ENCODE measurements around the gene AQP4. TPM values are rescaled to one million over a fixed set of nuclear protein-coding genes. Genes with fewer than 3 reads are reported as not detected.

AQP4 gene
- total and polyA plus RNA-seq, 2 experiments from 2014 or later: 4.9 to 12.8 TPM

DNA sequence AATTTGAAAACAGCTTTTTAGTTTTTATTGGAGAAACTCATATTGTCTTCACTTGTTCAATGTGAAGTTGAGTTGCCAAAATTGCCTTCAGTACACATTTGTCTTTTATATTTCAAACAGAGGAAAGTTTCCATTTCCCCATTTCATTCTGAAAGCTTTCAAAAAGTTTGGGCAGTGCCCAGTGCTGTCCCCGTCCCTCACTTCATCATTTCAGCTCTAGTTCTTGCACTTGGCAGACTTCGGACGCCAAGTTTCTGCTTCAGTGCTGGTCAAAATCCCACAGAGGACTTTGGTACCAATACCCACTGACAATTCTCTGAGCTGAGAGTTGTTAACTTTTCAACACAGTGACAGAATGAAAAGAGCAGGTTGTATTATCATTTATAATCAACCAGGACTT, 43.4 kb upstream of the AQP4 start:
- Histone ChIP-seq H3K4me1 (ENCODE audit: insufficient read depth) (no peaks in the 10 kb centered on the region), H3K4me3 (no peak overlapping the region), H2AFZ (no peak overlapping the region), H3K27ac (no peak overlapping the region), H3K4me2 (no peak overlapping the region), H3K27me3 (no peaks in the 10 kb centered on the region), H3K9me2 (replicated peaks; ENCODE audit: insufficient read depth) (no peaks in the 10 kb centered on the region), H3K36me3 (replicated peaks; ENCODE audit: insufficient read depth, low read depth) (no peaks in the 10 kb centered on the region), H3K79me2 (no peaks in the 10 kb centered on the region), H4K20me1 (ENCODE audit: insufficient read depth, poor library complexity, severe bottlenecking) (no peaks in the 10 kb centered on the region), H3K9me3 (ENCODE audit: low read depth) (no peaks in the 10 kb centered on the region)
- TF ChIP-seq EZH2 (IDR thresholded peaks at IDR 0.05; ENCODE audit: borderline replicate concordance) (no peak), EZH2phosphoT487 (IDR thresholded peaks at IDR 0.05; ENCODE audit: low read depth, severe bottlenecking, unreplicated experiment) (no peak)
- TF ChIP-seq, protein P1, sequence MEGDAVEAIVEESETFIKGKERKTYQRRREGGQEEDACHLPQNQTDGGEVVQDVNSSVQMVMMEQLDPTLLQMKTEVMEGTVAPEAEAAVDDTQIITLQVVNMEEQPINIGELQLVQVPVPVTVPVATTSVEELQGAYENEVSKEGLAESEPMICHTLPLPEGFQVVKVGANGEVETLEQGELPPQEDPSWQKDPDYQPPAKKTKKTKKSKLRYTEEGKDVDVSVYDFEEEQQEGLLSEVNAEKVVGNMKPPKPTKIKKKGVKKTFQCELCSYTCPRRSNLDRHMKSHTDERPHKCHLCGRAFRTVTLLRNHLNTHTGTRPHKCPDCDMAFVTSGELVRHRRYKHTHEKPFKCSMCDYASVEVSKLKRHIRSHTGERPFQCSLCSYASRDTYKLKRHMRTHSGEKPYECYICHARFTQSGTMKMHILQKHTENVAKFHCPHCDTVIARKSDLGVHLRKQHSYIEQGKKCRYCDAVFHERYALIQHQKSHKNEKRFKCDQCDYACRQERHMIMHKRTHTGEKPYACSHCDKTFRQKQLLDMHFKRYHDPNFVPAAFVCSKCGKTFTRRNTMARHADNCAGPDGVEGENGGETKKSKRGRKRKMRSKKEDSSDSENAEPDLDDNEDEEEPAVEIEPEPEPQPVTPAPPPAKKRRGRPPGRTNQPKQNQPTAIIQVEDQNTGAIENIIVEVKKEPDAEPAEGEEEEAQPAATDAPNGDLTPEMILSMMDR (IDR thresholded peaks at IDR 0.05; ENCODE audit: poor library complexity): no peak
- 65% methylated on average over 3 of the region's 3 CpGs for WGBS (ENCODE audit: low lambda C conversion rate, missing lambda C conversion rate)
- no peak for DNase-seq (ENCODE audit: low spot score)

DNA sequence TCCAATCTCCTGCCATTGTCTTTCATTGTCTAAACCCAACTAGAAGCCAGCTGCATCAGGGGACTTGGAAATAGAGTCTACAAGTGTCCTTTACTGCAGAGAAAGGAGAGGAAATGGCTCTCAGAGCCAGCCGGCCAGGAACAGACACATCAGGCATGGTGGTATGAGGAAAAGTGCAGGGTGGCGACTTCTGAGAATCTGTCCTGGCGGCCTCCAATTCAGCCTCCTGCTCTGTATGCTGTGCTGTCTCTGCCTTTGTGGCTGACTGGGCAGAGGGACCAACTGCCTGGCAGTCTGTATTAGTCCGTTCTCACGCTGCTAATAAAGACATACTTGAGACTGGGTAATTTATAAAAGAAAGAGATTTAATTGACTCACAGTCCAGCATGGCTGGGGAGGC, 36.8 kb upstream of the AQP4 start:
- no peak overlapping the region for H3K4me2 ChIP-seq
- TF ChIP-seq EZH2 (IDR thresholded peaks at IDR 0.05; ENCODE audit: borderline replicate concordance) (no peak), EZH2phosphoT487 (IDR thresholded peaks at IDR 0.05; ENCODE audit: low read depth, severe bottlenecking, unreplicated experiment) (no peak)
- TF ChIP-seq, protein P1 (IDR thresholded peaks at IDR 0.05; ENCODE audit: poor library complexity): no peak
- H4K20me1 ChIP-seq (ENCODE audit: insufficient read depth, poor library complexity, severe bottlenecking): no peaks in the 10 kb centered on the region
- H3K9me2 ChIP-seq (replicated peaks; ENCODE audit: insufficient read depth): no peaks in the 10 kb centered on the region
- no peaks in the 10 kb centered on the region for H3K36me3 ChIP-seq (replicated peaks; ENCODE audit: insufficient read depth, low read depth)
- no peak overlapping the region for H3K27ac ChIP-seq
- 99% methylated on average over 5 of the region's 5 CpGs for WGBS (ENCODE audit: low lambda C conversion rate, missing lambda C conversion rate)
- no peaks in the 10 kb centered on the region for H3K4me1 ChIP-seq (ENCODE audit: insufficient read depth)
- no peak for DNase-seq (ENCODE audit: low spot score)
- no peaks in the 10 kb centered on the region for H3K79me2 ChIP-seq
- H2AFZ ChIP-seq: no peak overlapping the region
- H3K27me3 ChIP-seq: no peaks in the 10 kb centered on the region
- no peaks in the 10 kb centered on the region for H3K9me3 ChIP-seq (ENCODE audit: low read depth)
- no peak overlapping the region for H3K4me3 ChIP-seq

DNA sequence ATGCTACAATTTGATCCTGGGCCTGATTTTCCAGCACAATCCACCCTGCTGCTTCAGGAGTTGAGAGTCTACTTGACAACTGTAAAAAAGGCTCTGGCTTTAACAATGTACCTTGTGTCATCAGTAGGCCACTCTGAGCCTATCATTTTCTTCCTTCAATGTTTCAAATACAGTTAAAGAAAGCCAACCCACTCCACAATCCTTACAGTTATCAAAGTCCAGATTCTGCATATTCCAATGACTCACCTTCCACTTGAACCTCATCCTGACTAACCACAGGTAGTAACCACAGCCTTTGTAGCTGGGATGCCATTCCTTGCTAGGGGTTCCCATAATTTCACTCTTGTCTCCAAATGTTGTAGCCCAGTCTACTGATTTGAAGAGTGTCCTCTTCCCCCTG, 35.5 kb upstream of the AQP4 start:
- H3K9me2 ChIP-seq (replicated peaks; ENCODE audit: insufficient read depth): no peaks in the 10 kb centered on the region
- no peak overlapping the region for H3K4me2 ChIP-seq
- H3K4me3 ChIP-seq: no peak overlapping the region
- H3K79me2 ChIP-seq: no peaks in the 10 kb centered on the region
- no peaks in the 10 kb centered on the region for H3K4me1 ChIP-seq (ENCODE audit: insufficient read depth)
- H4K20me1 ChIP-seq (ENCODE audit: insufficient read depth, poor library complexity, severe bottlenecking): no peaks in the 10 kb centered on the region
- DNase-seq (ENCODE audit: low spot score): peak; percentile 5
- H3K9me3 ChIP-seq (ENCODE audit: low read depth): no peaks in the 10 kb centered on the region
- no peaks in the 10 kb centered on the region for H3K27me3 ChIP-seq
- no peaks in the 10 kb centered on the region for H3K36me3 ChIP-seq (replicated peaks; ENCODE audit: insufficient read depth, low read depth)
- H3K27ac ChIP-seq: no peak overlapping the region
- H2AFZ ChIP-seq: no peak overlapping the region
- TF ChIP-seq EZH2 (IDR thresholded peaks at IDR 0.05; ENCODE audit: borderline replicate concordance): no peak
- TF ChIP-seq, protein P1 (IDR thresholded peaks at IDR 0.05; ENCODE audit: poor library complexity): no peak
- no peak for TF ChIP-seq EZH2phosphoT487 (IDR thresholded peaks at IDR 0.05; ENCODE audit: low read depth, severe bottlenecking, unreplicated experiment)

DNA sequence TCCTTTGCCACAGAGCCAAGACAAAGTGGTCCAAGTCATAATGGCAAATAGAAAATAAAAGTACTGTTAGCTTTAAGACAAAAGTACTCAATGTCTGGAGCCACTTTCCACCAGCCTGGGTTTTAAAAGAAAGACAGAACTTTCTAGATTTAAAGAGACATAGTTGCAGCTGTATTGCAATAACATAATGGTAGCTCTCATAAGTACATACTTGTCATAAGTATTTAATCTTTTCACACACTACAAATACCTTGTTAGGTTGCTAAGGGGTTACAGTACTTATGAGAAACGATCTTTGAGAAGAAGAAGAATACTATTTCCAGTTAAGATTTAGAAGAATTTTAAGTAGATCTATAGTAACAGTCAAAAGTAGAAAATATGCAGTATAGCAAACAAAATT, 28.9 kb upstream of the AQP4 start:
- H3K27me3 ChIP-seq: no peaks in the 10 kb centered on the region
- H3K4me2 ChIP-seq: no peak overlapping the region
- H2AFZ ChIP-seq: no peak overlapping the region
- H3K9me3 ChIP-seq (ENCODE audit: low read depth): no peaks in the 10 kb centered on the region
- H4K20me1 ChIP-seq (ENCODE audit: insufficient read depth, poor library complexity, severe bottlenecking): no peaks in the 10 kb centered on the region
- TF ChIP-seq, protein P1 (IDR thresholded peaks at IDR 0.05; ENCODE audit: poor library complexity): no peak
- no peak for TF ChIP-seq EZH2phosphoT487 (IDR thresholded peaks at IDR 0.05; ENCODE audit: low read depth, severe bottlenecking, unreplicated experiment)
- no peak for DNase-seq (ENCODE audit: low spot score)
- H3K4me3 ChIP-seq: no peak overlapping the region
- no peak overlapping the region for H3K27ac ChIP-seq
- 79% methylated on average over 1 of the region's 1 CpG for WGBS (ENCODE audit: low lambda C conversion rate, missing lambda C conversion rate)
- H3K36me3 ChIP-seq (replicated peaks; ENCODE audit: insufficient read depth, low read depth): no peaks in the 10 kb centered on the region
- no peaks in the 10 kb centered on the region for H3K4me1 ChIP-seq (ENCODE audit: insufficient read depth)
- no peaks in the 10 kb centered on the region for H3K79me2 ChIP-seq
- no peaks in the 10 kb centered on the region for H3K9me2 ChIP-seq (replicated peaks; ENCODE audit: insufficient read depth)

Measured in hepatocyte (in vitro differentiated cells).